Right lobe of liver (tissue), 6 donors: ENCODE results near the gene SMIM30. TPM values are rescaled to one million over a fixed set of nuclear protein-coding genes. Genes with fewer than 3 reads are reported as not detected.
A peak's percentile ranks its signal among the peaks of the same experiment; 100 is the strongest.
"Not testable (repeated sequence)": the region's sequence is repeated elsewhere in the genome, so short reads cannot be mapped to it uniquely, and the experiment has no call there.

Experiments used
- ATAC-seq, 4 donors: fragments of 200-7000 bp; cut with Tn5 transposase; one replicate each; pipeline ENCODE4 v1.9.1; 2020; ENCODE audit warnings: mild to moderate bottlenecking in 4 of 4, moderate library complexity in 4 of 4
- DNase-seq, 3 donors: peaks; one replicate each; pipeline ENCODE4 v3.0.0-alpha.2; 2020
- H3K27ac ChIP-seq, 3 donors: fragments of 200-600 bp; one replicate each; pipeline ENCODE4 v1.8.0; 2022
- H3K27me3 ChIP-seq, 2 donors: fragments of 200-600 bp; one replicate each; pipeline ENCODE4 v1.8.0; 2022
- H3K36me3 ChIP-seq, 4 donors: fragments of 200-600 bp; sonication (generic) in 1 of 4; one replicate each; pipeline versions ENCODE4 v1.5.1 to v1.8.0; 2017 to 2022; ENCODE audit warnings: control low read depth in 1 of 4
- H3K4me1 ChIP-seq, 4 donors: fragments of 200-600 bp; sonication (generic) in 1 of 4; one replicate each; pipeline versions ENCODE4 v1.5.1 to v1.8.0; 2017 to 2022; ENCODE audit warnings: control low read depth in 1 of 4
- H3K4me3 ChIP-seq, 3 donors: fragments of 200-600 bp; one replicate each; pipeline ENCODE4 v1.8.0; 2022
- H3K9me3 ChIP-seq, 4 donors: fragments of 200-600 bp; sonication (generic) in 1 of 4; one replicate each; pipeline versions ENCODE4 v1.5.1 to v1.8.0; 2017 to 2022; ENCODE audit warnings: control low read depth in 1 of 4
- POLR2A ChIP-seq: fragments of 450-650 bp; IDR thresholded peaks from one replicate; pipeline ENCODE4 v1.6.1; 2017; ENCODE audit warnings: antibody characterized with exemption, mild to moderate bottlenecking
- WGBS: methylation state at CpG from one replicate; pipeline ENCODE4 v1.1.6; 2018; ENCODE audit warnings: low coverage, low lambda C conversion rate; ENCODE audit not compliant: insufficient coverage; ENCODE audit errors: missing lambda C conversion rate; 5-methylcytosine and 5-hydroxymethylcytosine counted together
- intact Hi-C, 2 donors: fragments of 100-400 bp; cut with DNase I; formaldehyde crosslinking; loops; one replicate each; pipeline versions ENCODE4 v1.11.2 to v1.14.1; 2022
- long read RNA-seq: library from polyadenylated mRNA; unstranded; transcript quantifications from one replicate; pipeline ENCODE4 v2.0.0, GENCODE V29; 2019
- total RNA-seq, 6 experiments: library from RNA; depleted of rRNA in 2 of 6; stranded (reverse); fragments of >200 nt in 2 of 6; fragmentation: NEBNext Ultra II Directional in 3 of 6; extraction: Animal tissue kit (Norgen Biotek cat#: 25700) in 3 of 6; gene quantifications; one replicate each; pipeline versions ENCODE4 v1.1.0 to v1.2.4, GENCODE V29; 2016 to 2023
- TF ChIP-seq, protein P1 (sequence below), 4 donors: fragments of 200-600 bp in 3 of 4; fragments of 450-650 bp in 1 of 4; IDR thresholded peaks; one replicate each; pipeline versions ENCODE4 v1.5.1 to v1.8.0; 2016 to 2022; ENCODE audit warnings: antibody characterized with exemption in 4 of 4, mild to moderate bottlenecking in 2 of 4
- donor health status: DM: no; HTN: yes; CAD: no.
- donor health status: DM: no; HTN: no; CAD: no.
- donor health status: DM: no; HTN: no; CAD: no.
- donor health status: DM: no; HTN: yes; CAD: no.
- donor health status: DM: no; HTN: yes; CAD: no.

SMIM30 gene, protein sequence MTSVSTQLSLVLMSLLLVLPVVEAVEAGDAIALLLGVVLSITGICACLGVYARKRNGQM
- 10 to 100 TPM; 14.2 to 31.9 (median 20.0) TPM for total RNA-seq
- long read RNA-seq, transcript SMIM30-201 (3 exons, 1,070 nt), result major isoform, 6 of 8 reads
- long read RNA-seq, partial matches to known transcripts, result 0 of 8 reads
- long read RNA-seq, other reads (novel, unspliced or antisense), result 0 of 8 reads

DNA sequence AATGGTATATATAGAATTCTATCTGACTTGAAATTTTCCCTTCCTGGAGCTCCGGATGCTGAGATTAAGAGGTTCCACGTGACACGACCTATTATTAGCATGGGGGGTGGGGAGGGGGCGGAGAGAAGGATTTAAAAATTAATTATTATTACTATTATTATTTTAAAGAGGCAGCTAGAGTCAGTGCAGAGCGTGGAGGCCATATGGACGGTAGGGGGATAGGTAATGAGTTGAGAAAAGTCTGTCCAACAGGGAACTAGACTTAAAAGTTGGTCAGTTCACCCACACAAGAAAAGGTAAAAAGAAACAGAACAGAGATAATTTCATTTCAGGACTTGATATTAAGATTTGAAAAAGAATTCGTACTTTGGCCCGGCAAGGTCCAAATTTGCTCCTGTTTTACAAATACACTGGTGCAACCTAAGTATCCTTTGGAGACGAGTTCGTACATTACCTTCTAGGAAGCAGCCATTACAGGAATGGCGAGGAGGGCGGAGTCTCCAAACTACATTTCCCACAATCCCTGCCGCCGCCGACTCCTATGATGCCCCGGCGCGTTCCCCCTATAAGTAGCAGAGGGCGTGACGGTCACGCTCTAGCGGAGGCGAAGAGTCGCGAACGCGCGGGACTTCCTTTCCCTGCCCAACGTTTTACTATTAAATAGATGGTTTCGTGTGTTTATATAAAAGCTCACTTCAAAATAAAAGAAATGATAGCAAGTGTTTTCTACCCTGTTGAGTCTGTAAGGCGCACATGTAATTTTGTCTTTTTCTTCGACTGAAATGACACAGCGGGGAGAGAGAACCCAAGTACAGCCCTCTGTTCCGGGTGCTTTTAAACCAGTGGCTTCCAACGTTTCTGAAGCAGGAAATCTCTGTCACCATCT, at the start of gene SMIM30:
TSS of gene SMIM30 (minus strand) at position 481 of the 886 bp plus-strand sequence. CDS start 976 bp downstream, outside the sequence.
- Histone ChIP-seq H3K27me3 (no peaks in the 10 kb centered on the region), H3K4me3 (peak within 1 kb of the TSS; percentile 53 to 65 (median 58)), H3K27ac (peak within 1 kb of the TSS in 2 of 3 donors; percentile 51 to 53), H3K9me3 (no peaks in the 10 kb centered on the region), H3K4me1 (peaks cover 0 to 3% (median 0%) of the 10 kb centered on the region in 4 donors), H3K36me3 (no peaks in the 10 kb centered on the region)
- TF ChIP-seq, protein P1, sequence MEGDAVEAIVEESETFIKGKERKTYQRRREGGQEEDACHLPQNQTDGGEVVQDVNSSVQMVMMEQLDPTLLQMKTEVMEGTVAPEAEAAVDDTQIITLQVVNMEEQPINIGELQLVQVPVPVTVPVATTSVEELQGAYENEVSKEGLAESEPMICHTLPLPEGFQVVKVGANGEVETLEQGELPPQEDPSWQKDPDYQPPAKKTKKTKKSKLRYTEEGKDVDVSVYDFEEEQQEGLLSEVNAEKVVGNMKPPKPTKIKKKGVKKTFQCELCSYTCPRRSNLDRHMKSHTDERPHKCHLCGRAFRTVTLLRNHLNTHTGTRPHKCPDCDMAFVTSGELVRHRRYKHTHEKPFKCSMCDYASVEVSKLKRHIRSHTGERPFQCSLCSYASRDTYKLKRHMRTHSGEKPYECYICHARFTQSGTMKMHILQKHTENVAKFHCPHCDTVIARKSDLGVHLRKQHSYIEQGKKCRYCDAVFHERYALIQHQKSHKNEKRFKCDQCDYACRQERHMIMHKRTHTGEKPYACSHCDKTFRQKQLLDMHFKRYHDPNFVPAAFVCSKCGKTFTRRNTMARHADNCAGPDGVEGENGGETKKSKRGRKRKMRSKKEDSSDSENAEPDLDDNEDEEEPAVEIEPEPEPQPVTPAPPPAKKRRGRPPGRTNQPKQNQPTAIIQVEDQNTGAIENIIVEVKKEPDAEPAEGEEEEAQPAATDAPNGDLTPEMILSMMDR (IDR thresholded peaks at IDR 0.05), result no peak
- peak; percentile 83 for TF ChIP-seq POLR2A
- intact Hi-C loops, result no loop called here
- 0% methylated on average over 35 of the region's 35 CpGs for whole genome bisulfite sequencing
- ATAC-seq (peak; percentile 100), DNase-seq (peak; percentile 92 to 94 (median 94))

DNA sequence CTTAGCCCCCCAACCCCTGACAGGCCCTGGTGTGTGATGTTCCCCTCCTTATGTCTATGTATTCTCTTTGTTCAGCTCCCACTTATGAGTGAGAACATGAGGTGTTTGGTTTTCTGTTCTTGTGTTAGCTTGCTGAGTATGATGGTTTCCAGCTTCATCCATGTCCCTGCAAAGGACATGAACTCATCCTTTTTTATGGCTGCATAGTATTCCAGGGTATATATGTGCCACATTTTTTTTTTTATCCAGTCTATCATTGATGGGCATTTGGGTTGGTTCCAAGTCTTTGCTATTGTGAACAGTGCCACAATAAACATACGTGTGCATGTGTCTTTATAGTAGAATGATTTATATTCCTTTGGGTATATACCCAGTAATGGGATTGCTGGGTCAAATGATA, 47.8 kb upstream of the SMIM30 start:
- 44% methylated on average over 1 of the region's 1 CpG for WGBS
- H3K4me3 ChIP-seq, H3K36me3 ChIP-seq, intact Hi-C loops, H3K27ac ChIP-seq, ATAC-seq, DNase-seq, H3K27me3 ChIP-seq, H3K9me3 ChIP-seq, H3K4me1 ChIP-seq: not testable (repeated sequence)

GRCh38 chr7:113161050-113161449, 42.7 kb upstream of the SMIM30 start:
- no peak overlapping the region for H3K27ac ChIP-seq
- TF ChIP-seq, protein P1 (IDR thresholded peaks at IDR 0.05), result no peak
- TF ChIP-seq POLR2A, result no peak
- H3K36me3 ChIP-seq, result no peaks in the 10 kb centered on the region
- H3K4me3 ChIP-seq, result no peak overlapping the region
- intact Hi-C loops, result no loop called here
- H3K4me1 ChIP-seq, result no peaks in the 10 kb centered on the region
- no peaks in the 10 kb centered on the region for H3K27me3 ChIP-seq
- DNase-seq (no peak), ATAC-seq (no peak)
- H3K9me3 ChIP-seq, result no peaks in the 10 kb centered on the region
- 67% methylated on average over 2 of the region's 2 CpGs for WGBS

DNA sequence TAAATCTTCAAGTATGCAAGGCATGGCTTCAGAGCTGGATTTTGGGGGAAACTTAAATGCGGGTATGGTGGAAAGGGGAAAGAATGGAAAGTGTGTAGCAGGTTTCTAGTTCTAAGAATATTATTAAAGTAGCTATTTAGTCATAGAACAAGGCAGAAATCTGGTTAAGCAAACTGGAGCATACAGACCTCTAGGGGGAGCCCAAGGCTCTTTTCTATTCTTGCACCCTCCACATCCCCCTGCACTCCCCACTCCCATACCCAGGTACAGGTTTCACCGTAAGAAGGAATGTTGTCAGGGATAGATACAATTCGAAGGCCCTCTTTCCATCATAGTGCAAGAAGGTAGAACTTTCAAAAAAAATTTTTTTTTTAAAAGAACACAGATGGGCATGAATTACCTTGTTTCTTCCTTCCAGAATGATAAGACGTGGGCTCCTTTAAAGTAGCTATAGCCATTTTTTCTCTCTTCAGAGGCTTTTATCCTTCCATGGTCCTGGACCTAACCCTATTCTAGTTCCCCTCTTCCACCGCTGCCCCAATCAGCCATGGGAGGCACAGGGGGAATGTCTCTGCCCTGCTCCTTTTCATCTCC, 41.5 kb upstream of the SMIM30 start:
- Histone ChIP-seq H3K36me3 (no peaks in the 10 kb centered on the region), H3K27me3 (no peaks in the 10 kb centered on the region), H3K4me1 (no peaks in the 10 kb centered on the region), H3K27ac (no peak overlapping the region), H3K4me3 (no peak overlapping the region), H3K9me3 (no peaks in the 10 kb centered on the region)
- intact Hi-C loops, result no loop called here
- ATAC-seq (peak; percentile 44 to 66 (median 61)), DNase-seq (no peak)
- TF ChIP-seq, protein P1 (IDR thresholded peaks at IDR 0.05), result peak in 3 of 4 donors; percentile 40 to 61 (median 50)
- TF ChIP-seq POLR2A, result no peak
- 36% methylated on average over 4 of the region's 5 CpGs for WGBS
